GM08714 (cell line): ENCODE data around the gene CTIF.

Experiments
- H3K4me3 ChIP-seq: fragments of 200-500 bp; sonication (Bioruptor generic); 2 replicates; pipeline ENCODE4 v1.5.1; 2014; ENCODE audit warnings: mild to moderate bottlenecking, low read length, inconsistent platforms
- ZNF274 ChIP-seq: IDR thresholded peaks from 2 replicates; pipeline ENCODE4 v1.6.1; 2012; ENCODE audit warnings: mild to moderate bottlenecking, low read depth, low read length

CTIF gene

GRCh38 chr18:48541026-48541746 lies 2.4 kb downstream of the CTIF start:
- peak overlapping the region; percentile 68; the same call in 1 of the 2 replicates for H3K4me3 ChIP-seq
- TF ChIP-seq ZNF274: no peak

GRCh38 chr18:48541747-48542400 lies 3.0 kb downstream of the CTIF start:
- TF ChIP-seq ZNF274: no peak
- H3K4me3 ChIP-seq: no peak overlapping the region

- no peak for TF ChIP-seq ZNF274
- H3K4me3 ChIP-seq: no peak overlapping the region
Measured at GRCh38 chr18:48542513-48543181, 3.8 kb downstream of the CTIF start.

GRCh38 chr18:48543228-48543627 lies 4.4 kb downstream of the CTIF start:
- no peak overlapping the region for H3K4me3 ChIP-seq
- TF ChIP-seq ZNF274: no peak

- H3K4me3 ChIP-seq: no peak overlapping the region
- TF ChIP-seq ZNF274: no peak
Measured at GRCh38 chr18:48544116-48544515, 5.3 kb downstream of the CTIF start.

GRCh38 chr18:48544661-48545415 lies 6.0 kb downstream of the CTIF start:
- no peak for TF ChIP-seq ZNF274
- no peak overlapping the region for H3K4me3 ChIP-seq

- TF ChIP-seq ZNF274: no peak
- no peak overlapping the region for H3K4me3 ChIP-seq
Measured at GRCh38 chr18:48545757-48546321, 7.0 kb downstream of the CTIF start.

- H3K4me3 ChIP-seq: no peak overlapping the region
Measured at GRCh38 chr18:48546396-48546795, 7.6 kb downstream of the CTIF start.

GRCh38 chr18:48547531-48547981 lies 8.7 kb downstream of the CTIF start:
- H3K4me3 ChIP-seq: no peak overlapping the region
- TF ChIP-seq ZNF274: no peak

More at GRCh38 chr18:48546396-48546795, 7.6 kb downstream of the CTIF start:
- TF ChIP-seq ZNF274: no peak

- no peak overlapping the region for H3K4me3 ChIP-seq
- TF ChIP-seq ZNF274: no peak
Measured at GRCh38 chr18:48548011-48548771, 9.4 kb downstream of the CTIF start.

GRCh38 chr18:48548921-48549320 lies 10.1 kb downstream of the CTIF start:
- no peak overlapping the region for H3K4me3 ChIP-seq

GRCh38 chr18:48550101-48550729 lies 11.4 kb downstream of the CTIF start:
- no peak overlapping the region for H3K4me3 ChIP-seq
- TF ChIP-seq ZNF274: no peak

More at GRCh38 chr18:48548921-48549320, 10.1 kb downstream of the CTIF start:
- no peak for TF ChIP-seq ZNF274

GRCh38 chr18:48551100-48551499 lies 12.3 kb downstream of the CTIF start:
- TF ChIP-seq ZNF274: no peak
- no peak overlapping the region for H3K4me3 ChIP-seq
